Skeletal muscle satellite cell (primary cell): ENCODE measurements around the gene MAD2L2. TPM values are rescaled to one million over a fixed set of nuclear protein-coding genes. Genes with fewer than 3 reads are reported as not detected.

ENCODE experiments used
- H3K27me3 ChIP-seq: 2 replicates; pipeline ENCODE4 v1.7.0; 2013; ENCODE audit warnings: low read length; ENCODE audit not compliant: control insufficient read depth, insufficient read depth
- H3K36me3 ChIP-seq: 2 replicates; pipeline ENCODE4 v1.7.0; 2013; ENCODE audit warnings: mild to moderate bottlenecking, control low read depth, low read length; ENCODE audit not compliant: insufficient read depth
- H3K4me1 ChIP-seq: 2 replicates; pipeline ENCODE4 v1.7.0; 2013; ENCODE audit warnings: low read length; ENCODE audit not compliant: control insufficient read depth, insufficient read depth
- H3K4me2 ChIP-seq: 2 replicates; pipeline ENCODE4 v1.7.0; 2013; ENCODE audit warnings: mild to moderate bottlenecking, low read length
- H3K4me3 ChIP-seq: 2 replicates; pipeline ENCODE4 v1.7.0; 2013; ENCODE audit warnings: low read length
- H3K9ac ChIP-seq: 2 replicates; pipeline ENCODE4 v1.7.0; 2013; ENCODE audit warnings: mild to moderate bottlenecking, low read depth, low read length, moderate library complexity
- H3K9me3 ChIP-seq: replicated peaks from 2 replicates; pipeline ENCODE4 v1.7.0; 2013; ENCODE audit warnings: mild to moderate bottlenecking, control low read depth, low read length
- total RNA-seq: library from RNA; depleted of rRNA; stranded (reverse); fragments of >200 nt; gene quantifications from 2 replicates; pipeline ENCODE4 v1.2.3, GENCODE V29; 2012; rRNA removed

Gene MAD2L2
- 35.0 and 40.2 TPM in 2 replicates for total RNA-seq

GRCh38 chr1:11681071-11681771 lies at the start of gene MAD2L2:
TSS of gene MAD2L2 (minus strand) at chr1:11681148. CDS start at chr1:11680601, 547 bp downstream.
- H3K4me1 ChIP-seq, result peaks cover 18% of the 10 kb centered on the region

GRCh38 chr1:11730429-11730891 lies 49.5 kb upstream of the MAD2L2 start:
- H3K27me3 ChIP-seq, result no peaks in the 10 kb centered on the region
- H3K36me3 ChIP-seq, result no peaks in the 10 kb centered on the region
- H3K9ac ChIP-seq, result no peak overlapping the region
- peaks cover 26% of the 10 kb centered on the region for H3K4me1 ChIP-seq
- no peak overlapping the region for H3K4me3 ChIP-seq
- peak overlapping the region; percentile 23 for H3K4me2 ChIP-seq
- no peaks in the 10 kb centered on the region for H3K9me3 ChIP-seq

More at GRCh38 chr1:11681071-11681771, at the start of gene MAD2L2:
- Histone ChIP-seq H3K4me2 (peak within 1 kb of the TSS; percentile 80), H3K27me3 (peaks cover 12% of the 10 kb centered on the region), H3K36me3 (no peaks in the 10 kb centered on the region), H3K9ac (peak within 1 kb of the TSS; percentile 85), H3K9me3 (no peaks in the 10 kb centered on the region), H3K4me3 (peak within 1 kb of the TSS; percentile 95)

- H3K36me3 ChIP-seq, result no peaks in the 10 kb centered on the region
- peaks cover 26% of the 10 kb centered on the region for H3K4me1 ChIP-seq
- peaks cover 2% of the 10 kb centered on the region for H3K27me3 ChIP-seq
- H3K9ac ChIP-seq, result no peak overlapping the region
- H3K4me3 ChIP-seq, result no peak overlapping the region
- no peak overlapping the region for H3K4me2 ChIP-seq
- no peaks in the 10 kb centered on the region for H3K9me3 ChIP-seq
Measured at GRCh38 chr1:11729498-11730428, 48.8 kb upstream of the MAD2L2 start.

DNA sequence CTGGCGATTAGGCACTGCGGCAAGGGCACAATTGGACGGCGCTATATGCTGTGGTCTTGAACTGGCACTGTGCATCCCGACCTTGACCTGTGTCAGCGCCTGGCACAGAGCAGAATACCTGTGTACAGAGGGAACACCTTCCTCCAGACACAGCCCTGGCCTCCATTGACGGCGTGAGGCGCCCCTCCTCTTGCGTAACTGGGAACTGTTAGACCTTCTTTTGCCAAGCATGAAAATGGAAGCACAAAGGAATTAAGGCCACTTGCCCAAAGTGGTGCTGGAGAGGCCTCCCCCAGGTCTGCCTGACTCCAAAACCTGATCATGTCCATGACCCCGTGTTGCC lies 48.2 kb upstream of the MAD2L2 start:
- no peaks in the 10 kb centered on the region for H3K9me3 ChIP-seq
- H3K4me1 ChIP-seq, result peaks cover 26% of the 10 kb centered on the region
- H3K27me3 ChIP-seq, result peaks cover 8% of the 10 kb centered on the region
- H3K36me3 ChIP-seq, result no peaks in the 10 kb centered on the region
- H3K9ac ChIP-seq, result no peak overlapping the region
- H3K4me3 ChIP-seq, result no peak overlapping the region
- H3K4me2 ChIP-seq, result no peak overlapping the region

- Histone ChIP-seq H3K36me3 (no peaks in the 10 kb centered on the region), H3K4me1 (peaks cover 26% of the 10 kb centered on the region), H3K9me3 (no peaks in the 10 kb centered on the region), H3K4me2 (no peak overlapping the region), H3K27me3 (peaks cover 15% of the 10 kb centered on the region), H3K9ac (no peak overlapping the region), H3K4me3 (no peak overlapping the region)
Measured at GRCh38 chr1:11728126-11728806, 47.3 kb upstream of the MAD2L2 start.

- H3K27me3 ChIP-seq, result peaks cover 16% of the 10 kb centered on the region
- H3K9me3 ChIP-seq, result no peaks in the 10 kb centered on the region
- H3K4me2 ChIP-seq, result no peak overlapping the region
- H3K9ac ChIP-seq, result no peak overlapping the region
- no peak overlapping the region for H3K4me3 ChIP-seq
- no peaks in the 10 kb centered on the region for H3K36me3 ChIP-seq
- peaks cover 21% of the 10 kb centered on the region for H3K4me1 ChIP-seq
Measured at GRCh38 chr1:11727119-11727518, 46.2 kb upstream of the MAD2L2 start.

DNA sequence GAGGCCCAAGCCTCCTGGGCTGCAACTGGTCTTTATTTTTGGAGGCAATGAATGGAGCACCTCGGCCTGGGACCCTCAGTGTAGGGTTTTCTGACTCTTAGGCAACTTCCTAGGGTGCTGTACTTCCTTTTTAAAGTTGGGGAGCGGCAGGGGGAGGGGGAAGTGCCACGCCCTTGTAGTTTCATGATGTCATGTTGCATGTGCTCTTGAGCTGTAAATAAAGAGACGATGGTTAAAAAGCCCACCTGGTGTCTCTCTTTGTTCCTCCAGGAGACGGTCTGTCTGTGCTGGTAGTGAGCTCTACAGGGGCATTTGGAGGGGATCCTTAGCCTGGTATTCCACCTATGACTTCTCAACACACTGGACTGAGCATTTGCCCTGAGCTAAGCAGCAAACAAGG lies 44.7 kb upstream of the MAD2L2 start:
- H3K36me3 ChIP-seq, result no peaks in the 10 kb centered on the region
- no peaks in the 10 kb centered on the region for H3K9me3 ChIP-seq
- H3K4me2 ChIP-seq, result no peak overlapping the region
- H3K27me3 ChIP-seq, result peaks cover 23% of the 10 kb centered on the region
- H3K4me3 ChIP-seq, result no peak overlapping the region
- H3K9ac ChIP-seq, result no peak overlapping the region
- H3K4me1 ChIP-seq, result peaks cover 10% of the 10 kb centered on the region

GRCh38 chr1:11722538-11722937 lies 41.6 kb upstream of the MAD2L2 start:
- Histone ChIP-seq H3K36me3 (no peaks in the 10 kb centered on the region), H3K27me3 (peaks cover 29% of the 10 kb centered on the region), H3K4me3 (no peak overlapping the region), H3K9ac (no peak overlapping the region), H3K4me1 (peaks cover 6% of the 10 kb centered on the region), H3K4me2 (no peak overlapping the region), H3K9me3 (no peaks in the 10 kb centered on the region)

GRCh38 chr1:11721311-11721710 lies 40.4 kb upstream of the MAD2L2 start:
- Histone ChIP-seq H3K4me1 (peaks cover 6% of the 10 kb centered on the region), H3K9me3 (no peaks in the 10 kb centered on the region), H3K4me2 (no peak overlapping the region), H3K9ac (no peak overlapping the region), H3K27me3 (peaks cover 30% of the 10 kb centered on the region), H3K36me3 (no peaks in the 10 kb centered on the region), H3K4me3 (no peak overlapping the region)

- H3K4me1 ChIP-seq, result peaks cover 6% of the 10 kb centered on the region
- H3K4me3 ChIP-seq, result no peak overlapping the region
Measured at GRCh38 chr1:11720525-11720924, 39.6 kb upstream of the MAD2L2 start.

GRCh38 chr1:11720033-11720376 lies 39.1 kb upstream of the MAD2L2 start:
- H3K36me3 ChIP-seq, result no peaks in the 10 kb centered on the region
- H3K27me3 ChIP-seq, result peaks cover 43% of the 10 kb centered on the region
- peaks cover 6% of the 10 kb centered on the region for H3K4me1 ChIP-seq
- H3K4me3 ChIP-seq, result no peak overlapping the region
- H3K4me2 ChIP-seq, result no peak overlapping the region
- no peak overlapping the region for H3K9ac ChIP-seq
- no peaks in the 10 kb centered on the region for H3K9me3 ChIP-seq

More at GRCh38 chr1:11720525-11720924, 39.6 kb upstream of the MAD2L2 start:
- Histone ChIP-seq H3K27me3 (peaks cover 38% of the 10 kb centered on the region), H3K4me2 (no peak overlapping the region), H3K36me3 (no peaks in the 10 kb centered on the region), H3K9me3 (no peaks in the 10 kb centered on the region), H3K9ac (no peak overlapping the region)
